GM19463 (cell line): ENCODE results near the gene L3MBTL1.

Experiments
- ATAC-seq: cut with Tn5 transposase; IDR thresholded peaks from one replicate; pipeline ENCODE4 v1.9.1; 2021; ENCODE audit warnings: mild to moderate bottlenecking, moderate library complexity; ENCODE audit not compliant: unreplicated experiment

The L3MBTL1 gene

DNA sequence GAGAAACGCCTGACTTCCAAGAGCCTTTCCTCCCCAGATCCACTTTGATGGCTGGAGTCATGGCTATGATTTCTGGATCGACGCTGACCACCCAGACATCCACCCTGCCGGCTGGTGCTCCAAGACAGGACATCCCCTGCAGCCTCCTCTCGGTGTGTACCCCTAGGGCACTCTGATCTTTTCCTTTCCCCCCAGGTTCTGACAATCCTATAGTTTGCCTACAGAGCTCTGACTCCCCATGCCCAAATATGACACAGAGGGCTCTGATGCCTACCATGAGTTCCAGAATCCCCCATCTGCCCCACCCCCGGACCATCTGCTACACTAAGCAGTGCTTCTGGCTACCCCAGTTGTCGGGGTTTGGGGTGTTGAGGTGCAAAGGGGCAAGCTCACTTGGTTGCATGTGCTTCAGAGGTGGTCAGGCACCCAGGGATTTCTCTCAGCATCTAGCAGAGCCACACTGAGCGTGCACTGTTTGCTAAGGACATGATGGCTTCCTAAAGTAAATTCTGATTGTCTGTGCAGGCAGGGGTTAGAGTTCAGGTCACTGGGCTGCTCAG lies 27.4 kb downstream of the L3MBTL1 start:
- ATAC-seq: no peak

DNA sequence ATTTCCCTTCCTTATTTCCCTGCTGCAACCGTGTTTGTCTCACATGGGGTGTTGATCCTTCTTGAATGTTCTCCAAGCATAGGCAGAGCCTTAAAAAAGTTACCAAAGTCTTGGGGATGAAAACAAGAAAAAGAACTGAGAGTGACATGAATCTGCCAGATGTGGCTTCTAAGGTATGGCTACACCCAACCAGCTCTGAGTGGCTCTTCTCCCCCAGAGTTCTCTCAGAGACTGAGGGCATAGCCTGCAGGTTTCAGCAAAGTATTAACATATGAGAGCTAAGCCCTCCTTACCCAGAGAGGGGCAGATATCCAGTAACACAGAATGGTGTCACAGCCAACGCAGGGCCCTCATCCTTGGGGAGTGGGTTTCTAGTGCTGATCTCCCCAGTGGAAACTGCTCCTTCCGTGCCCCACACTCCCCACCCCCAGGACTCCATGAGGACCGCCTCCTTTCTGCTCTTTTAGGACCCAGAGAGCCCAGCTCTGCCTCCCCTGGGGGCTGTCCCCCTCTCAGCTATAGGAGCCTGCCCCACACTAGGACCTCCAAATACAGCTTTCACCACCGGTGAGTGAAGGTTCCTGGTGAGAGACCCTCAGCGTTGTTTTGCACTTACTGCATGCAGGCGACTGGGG lies 28.0 kb downstream of the L3MBTL1 start:
- no peak for ATAC-seq

DNA sequence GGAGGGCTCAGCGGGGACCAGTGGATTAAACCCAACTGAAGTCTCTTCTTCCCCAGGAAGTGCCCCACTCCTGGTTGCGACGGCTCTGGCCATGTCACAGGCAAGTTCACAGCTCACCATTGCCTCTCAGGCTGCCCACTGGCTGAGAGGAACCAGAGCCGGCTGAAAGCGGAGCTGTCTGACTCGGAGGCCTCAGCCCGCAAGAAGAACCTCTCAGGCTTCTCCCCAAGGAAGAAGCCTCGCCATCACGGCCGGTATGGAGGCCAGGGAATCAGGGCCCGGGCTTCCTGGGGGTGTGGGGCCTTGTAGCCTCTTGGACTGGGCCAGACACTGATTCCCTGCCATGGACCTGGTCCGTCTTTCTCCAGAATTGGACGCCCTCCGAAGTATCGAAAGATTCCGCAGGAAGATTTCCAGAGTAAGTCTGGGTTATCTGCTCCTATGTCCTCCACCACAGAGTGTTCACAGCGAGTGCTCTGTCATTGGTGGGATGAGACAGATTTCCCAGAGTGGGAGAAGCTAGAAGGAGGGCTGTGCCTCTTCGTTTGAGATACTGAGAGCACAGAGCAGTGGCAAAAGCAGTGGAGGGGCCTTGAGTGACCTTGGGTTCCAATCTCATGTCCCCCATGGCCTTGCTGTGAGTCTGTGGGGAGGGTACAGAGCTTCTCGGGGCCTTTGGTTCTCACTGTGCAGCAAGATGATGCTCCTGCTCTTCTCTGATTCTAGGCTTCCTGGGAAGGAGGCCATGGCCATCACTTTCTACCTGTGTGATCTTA lies 28.7 kb downstream of the L3MBTL1 start:
- ATAC-seq: no peak

DNA sequence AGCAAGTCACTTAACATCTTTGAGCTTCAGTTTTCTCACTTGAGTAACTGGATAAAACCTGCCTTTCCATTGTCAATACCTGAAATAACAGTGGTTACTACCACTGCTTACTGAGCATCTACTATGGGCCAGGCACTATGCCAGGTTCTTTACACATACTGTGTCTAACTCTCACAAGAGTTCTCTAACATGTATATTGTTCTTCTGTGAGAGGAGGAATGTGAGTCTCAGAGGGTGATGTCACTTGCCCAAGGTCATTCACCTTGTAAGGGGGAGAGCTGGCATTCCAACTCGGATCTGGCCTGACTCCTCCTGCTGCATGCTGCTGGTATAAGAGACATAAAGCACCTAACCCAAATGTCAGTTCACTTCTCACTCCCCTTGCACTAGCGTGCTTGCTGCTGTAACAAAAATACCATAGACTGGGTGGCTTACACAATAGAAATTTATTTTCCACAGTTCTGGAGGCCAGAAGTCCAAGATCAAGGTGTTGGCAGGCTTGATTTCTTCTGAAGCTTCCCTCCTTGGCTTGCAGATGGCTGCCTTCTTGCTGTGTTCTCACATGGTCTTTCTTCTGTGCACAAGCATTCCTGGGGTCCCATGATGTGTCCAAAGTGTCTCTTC lies 29.4 kb downstream of the L3MBTL1 start:
- no peak for ATAC-seq

DNA sequence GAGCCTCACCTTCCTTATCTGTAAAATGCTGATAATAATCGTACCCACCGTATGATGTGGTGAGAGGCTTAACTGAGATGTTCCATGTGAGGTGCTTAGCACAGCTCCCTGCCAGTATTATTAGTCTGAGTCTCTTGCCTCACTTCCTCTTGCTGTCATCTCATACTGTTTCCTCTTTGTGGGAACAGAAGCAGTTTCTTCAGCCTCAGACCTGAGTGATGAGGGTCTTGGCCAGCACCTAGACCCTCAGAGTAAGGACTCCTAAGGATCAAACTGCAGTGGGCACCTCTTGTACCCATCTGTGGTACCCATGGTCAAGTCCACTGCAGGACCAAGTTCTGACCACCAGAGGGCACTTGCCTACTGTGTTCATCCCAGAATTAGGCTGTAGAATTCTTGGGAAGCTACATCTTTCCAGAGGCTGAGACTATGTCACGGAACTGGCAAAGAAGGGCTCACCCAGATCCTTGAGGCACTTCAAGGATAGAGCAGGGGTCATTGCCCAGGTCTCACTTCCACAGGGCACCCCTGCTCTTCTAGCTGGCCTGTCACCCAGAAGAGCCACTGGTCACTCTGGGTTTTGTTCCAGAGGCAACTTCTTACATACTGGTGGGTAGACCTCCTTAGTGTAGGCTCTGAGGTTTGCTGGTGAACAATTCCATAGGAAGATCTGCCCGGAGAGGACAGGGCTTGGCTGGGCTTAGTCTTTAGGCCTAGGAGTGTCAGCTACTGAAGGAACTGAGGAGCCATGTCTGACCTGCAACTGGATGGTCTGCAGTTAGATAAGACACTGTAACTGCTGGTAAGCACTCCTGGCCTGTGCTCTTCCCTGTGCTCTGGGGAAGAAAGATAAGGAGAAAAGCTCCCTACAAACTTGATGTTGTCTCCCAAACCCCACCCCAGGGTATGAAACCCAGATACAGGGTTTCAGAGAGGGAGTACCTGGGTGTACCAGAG lies 30.7 kb downstream of the L3MBTL1 start:
- no peak for ATAC-seq

DNA sequence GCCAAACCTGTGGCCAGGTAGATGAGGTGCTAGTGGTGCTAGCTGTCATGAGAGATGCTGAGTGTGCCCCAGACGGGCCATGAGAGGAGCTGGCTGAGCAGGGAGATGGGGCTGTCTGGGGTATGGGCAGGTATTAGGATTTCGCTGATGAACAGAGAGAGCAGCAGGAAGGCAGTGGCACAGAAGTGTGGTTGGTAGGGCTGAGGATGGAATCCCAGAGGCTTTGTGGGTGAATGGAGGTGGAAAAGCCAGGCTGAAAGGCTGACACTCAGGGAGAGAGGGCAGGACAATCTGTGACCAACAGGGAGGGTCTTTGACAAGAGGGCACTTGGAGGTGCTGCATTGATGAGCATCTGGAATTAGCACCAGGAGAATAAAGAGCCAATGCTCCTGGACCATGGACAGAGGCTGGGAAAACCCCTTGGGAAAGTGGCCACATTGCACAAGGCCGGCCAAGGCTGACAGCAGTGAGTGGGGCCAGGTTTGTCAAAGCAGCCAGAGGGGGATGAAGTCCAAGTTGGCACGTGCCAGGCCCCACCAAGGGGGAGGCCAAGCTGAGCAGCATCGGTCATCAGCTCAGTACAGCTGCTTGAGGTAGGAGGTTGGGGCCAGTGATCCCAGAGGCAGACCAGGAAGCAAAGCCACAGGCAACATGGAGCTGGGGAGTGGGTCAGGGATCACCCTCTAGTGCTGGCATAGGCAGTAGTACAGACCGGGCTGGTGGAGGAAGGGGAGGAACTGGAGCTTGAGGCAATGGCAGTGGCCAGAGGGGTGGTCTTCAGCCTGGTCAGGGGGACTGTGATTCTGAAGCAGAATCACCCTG lies 31.6 kb downstream of the L3MBTL1 start:
- no peak for ATAC-seq

DNA sequence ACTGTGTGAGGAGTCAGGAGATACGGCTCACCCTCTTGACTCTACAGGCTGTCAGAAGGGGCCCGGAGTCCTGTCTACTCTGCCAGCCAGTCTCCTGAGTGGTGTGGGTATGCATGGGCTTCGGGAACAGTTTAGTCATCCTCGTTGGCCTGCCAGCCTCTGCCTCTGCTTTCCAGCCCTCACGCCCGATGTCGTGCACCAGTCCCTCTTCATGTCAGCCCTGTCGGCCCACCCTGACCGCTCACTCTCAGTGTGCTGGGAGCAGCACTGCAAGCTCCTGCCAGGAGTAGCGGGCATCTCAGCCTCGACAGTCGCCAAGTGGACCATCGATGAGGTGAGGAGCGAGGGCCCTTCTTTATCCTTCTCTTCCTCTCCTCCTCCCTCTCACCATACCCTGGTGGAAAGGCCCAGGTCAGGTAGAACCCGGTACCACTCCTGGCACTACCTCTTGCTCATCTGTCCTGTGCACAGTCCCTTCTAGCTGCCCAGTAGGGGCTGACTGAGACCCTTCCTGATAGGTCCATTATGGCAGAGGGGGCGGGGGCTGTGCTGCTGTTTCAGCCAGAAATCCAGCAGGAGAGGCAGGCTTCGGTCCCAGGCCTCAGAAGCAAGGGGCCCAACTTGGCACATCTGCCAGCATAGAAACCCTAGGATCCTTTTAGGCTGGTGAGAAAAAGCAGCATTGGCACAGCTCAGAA lies 32.6 kb downstream of the L3MBTL1 start:
- ATAC-seq: no peak

DNA sequence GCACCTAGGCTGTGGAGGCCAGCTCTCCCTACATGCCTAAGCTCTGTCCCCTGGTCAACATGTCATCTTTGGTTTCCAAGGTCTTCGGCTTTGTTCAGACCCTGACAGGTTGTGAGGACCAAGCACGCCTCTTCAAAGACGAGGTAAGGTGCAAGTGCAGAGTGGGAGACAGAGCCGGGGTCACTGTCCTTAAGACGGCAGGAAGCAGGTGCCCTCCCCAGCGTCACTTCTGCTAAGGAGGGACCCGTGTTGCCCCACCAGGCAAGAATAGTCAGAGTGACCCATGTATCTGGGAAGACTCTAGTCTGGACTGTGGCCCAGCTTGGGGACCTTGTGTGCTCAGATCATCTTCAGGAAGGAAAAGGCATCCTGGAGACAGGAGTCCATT lies 33.2 kb downstream of the L3MBTL1 start:
- ATAC-seq: no peak

DNA sequence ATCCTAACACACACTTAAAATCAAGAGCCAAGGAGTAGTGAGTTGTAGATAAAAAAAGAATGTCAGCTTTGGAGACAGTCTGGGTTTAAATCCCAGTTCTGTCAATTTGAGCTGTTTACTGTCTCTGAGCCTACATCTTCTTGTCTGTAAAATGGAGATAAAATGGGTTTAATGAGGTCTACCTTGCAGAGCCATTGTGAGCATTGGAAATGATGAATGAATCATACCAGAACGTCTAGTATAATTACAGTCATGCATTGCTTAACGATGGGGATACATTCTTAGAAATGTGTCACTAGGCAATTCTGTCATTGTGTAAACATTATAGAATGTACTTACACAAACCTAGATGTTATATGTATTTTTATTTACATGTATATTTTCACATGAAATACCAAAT lies 33.7 kb downstream of the L3MBTL1 start:
- ATAC-seq: no peak

DNA sequence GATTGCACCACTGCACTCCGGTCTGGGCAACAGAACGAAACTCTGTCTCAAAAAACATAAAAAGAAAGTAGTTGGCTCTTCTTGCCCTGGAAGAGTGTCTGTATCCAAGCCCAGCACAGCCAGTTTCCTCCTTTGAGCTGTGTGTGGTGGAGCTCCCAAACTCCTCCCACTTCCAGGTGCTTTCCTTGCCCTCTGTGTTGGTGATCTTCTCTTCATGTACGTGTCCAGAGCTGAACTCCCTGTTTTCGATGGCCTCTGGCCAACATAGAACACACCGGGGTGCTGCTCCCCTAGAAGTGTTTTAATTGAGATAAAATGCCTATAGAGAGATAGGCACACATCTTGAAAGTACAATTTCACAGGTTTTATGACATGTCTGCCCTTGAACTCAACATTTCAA lies 34.7 kb downstream of the L3MBTL1 start:
- ATAC-seq: no peak

DNA sequence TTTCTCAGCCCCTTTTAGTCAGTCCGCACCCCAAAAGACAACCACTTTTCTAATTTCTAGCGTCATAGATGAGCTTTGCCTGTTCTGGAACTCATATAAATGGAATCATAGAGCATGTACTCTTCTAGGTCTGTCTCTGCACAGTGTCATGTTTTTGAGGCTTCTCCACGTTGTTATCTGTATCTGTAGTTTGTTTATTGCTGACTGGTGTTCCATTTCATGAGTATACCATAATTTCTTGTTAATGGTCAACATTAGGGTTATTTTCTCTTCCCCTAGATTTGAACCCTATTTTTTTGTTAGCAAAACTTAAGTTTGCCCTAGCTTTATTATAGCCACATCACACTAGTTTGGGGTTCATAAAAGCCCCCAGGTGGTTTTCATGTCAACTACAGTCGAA lies 35.2 kb downstream of the L3MBTL1 start:
- no peak for ATAC-seq

DNA sequence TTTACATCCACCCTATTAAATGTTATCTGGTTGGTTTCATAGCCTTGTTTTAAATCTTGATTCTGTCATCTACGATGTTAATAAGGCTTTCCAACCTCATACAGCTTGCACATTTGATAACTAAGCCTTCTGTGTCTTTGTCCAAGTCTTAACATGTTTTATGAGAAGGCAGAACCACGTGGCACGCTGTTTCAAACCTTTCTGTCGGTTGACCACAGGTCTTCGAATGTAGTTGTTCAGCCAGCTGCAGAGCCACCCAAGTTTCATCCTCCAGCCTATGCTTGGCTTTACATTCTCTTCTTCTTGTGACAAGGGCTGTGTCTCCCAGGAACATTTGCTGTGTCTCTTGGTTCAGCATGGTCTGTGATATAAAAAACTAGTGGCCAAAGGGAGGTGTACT lies 35.6 kb downstream of the L3MBTL1 start:
- ATAC-seq: no peak

DNA sequence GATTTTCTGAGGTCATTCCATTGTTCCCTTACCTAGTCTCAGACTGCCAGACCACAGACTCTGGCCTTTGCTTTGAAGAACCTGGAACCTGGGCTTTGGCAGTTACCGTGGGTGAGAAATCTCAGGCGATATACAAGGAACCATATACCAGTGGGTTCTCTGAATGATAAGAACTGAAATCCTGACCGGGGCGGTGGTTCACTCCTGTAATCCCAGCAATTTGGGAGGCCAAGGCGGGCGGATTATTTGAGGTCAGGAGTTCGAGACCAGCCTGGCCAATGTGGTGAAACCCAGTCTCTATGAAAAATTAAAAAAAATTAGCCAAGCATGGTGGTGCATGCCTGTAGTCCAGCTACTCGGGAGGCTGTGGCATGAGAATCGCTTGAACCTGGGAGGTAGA lies 37.0 kb downstream of the L3MBTL1 start:
- ATAC-seq: no peak

DNA sequence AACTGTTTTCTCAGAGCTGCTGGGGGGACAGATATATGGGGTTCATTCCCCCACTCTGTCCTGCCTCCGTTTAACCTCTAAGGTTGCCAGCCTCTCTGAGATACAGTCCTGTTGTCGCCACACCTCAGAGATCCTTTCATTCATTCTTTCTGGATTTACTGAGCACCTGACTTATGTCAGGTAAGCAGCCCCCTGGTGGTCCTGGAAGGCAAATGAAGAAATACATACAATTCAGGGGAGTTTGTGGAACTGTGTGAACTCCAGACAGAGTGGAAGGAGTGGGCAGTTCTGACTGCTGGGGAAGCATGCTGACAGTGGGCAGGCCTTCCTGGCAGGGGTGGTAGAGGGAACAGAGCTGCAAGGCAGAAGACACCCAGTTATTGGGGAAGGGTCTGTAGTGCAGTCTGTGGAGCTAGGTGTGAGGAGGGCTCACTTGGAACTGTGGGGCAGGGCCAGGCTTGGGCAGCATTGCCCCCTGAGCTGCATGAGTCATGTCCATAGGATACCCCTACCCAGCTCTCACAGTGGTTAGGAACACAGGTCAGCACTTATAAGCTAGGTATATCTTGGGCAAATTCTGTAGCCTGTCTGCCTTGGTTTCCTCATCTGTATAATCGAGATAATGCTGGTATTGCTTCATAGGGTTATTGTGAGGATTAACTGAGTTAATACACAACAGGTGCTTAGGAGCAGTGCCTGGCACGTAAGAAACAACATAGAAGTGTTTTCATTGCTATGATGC lies 38.5 kb downstream of the L3MBTL1 start:
- ATAC-seq: no peak

DNA sequence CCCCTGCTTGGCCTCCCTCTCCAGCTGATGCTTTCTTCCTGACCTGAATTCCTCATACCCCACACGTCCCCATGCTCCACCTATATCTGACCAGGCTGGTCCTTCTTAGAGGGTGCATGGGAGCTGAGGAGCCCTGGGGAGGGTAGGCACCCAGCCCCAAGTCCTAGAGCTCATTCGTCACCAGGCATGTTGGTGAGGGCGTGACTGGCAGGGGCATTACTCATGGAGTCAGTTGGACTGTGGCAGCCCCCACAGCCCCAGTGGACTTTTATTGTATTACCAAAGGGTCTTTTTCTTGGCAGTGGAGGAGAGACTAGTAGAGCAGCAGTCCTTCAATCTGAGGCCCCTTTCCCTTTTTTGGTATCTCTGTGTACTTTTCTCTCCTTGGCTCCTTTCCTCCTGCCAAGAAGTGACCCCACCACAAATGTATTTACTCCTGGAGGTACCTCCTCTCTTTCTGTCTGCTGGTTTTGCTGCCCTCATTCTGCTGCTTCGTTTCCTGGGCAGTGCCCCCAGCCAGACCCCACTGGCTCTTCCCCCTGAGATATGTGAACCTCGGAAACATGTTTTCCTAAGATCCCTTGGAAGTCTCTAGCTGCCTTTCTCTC lies 40.9 kb downstream of the L3MBTL1 start:
- ATAC-seq: no peak

DNA sequence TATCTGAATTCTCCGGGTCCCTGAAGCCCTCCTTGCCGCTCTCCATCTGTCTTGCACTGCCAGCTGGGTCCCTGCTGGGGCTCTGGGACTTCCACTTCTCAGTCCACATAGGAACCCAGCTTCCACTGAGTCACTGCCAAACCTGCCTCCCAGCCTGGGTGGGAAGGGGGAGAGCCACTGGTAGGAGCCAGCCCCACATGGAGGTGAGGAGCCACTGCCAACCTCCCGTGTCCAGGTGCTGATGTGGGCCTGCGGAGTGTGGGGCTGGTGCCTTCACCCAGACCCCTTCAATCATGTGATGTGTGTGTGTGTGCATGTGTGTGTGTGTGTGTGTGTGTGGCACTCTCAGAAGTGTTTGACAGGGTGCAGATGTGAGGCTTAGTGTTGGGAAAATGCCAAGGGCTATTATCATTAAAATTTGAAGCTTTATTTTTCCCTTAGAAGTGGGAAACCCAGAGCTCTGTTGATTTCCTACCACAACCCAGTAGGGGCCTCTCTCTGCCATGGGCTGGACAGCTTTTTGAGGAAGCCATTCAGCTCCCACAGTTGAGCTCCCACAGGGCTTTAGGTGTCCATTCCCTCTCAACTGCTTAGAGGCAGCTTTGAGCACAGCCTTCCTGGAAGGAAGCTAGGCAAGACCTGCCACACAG lies 42.0 kb downstream of the L3MBTL1 start:
- ATAC-seq: no peak

DNA sequence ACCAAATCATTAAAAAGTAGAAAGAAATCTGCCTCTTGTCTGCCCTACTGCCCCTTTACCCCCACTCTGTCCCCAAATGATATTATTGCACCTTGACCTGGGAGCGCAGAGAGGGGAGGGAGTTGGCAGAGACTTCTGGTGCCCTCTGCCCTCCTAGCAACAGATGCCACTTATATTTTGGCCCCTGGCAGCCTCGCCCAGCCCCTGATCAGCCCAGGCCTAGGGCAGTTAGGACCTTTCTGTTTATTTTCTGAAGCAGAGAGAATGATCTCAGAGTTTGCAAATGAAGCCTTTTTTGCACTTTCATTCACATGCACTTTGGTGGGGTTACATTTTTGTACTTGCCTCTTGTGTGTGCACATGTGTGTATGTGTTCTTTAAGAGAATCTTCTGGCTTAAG lies 43.0 kb downstream of the L3MBTL1 start:
- no peak for ATAC-seq

DNA sequence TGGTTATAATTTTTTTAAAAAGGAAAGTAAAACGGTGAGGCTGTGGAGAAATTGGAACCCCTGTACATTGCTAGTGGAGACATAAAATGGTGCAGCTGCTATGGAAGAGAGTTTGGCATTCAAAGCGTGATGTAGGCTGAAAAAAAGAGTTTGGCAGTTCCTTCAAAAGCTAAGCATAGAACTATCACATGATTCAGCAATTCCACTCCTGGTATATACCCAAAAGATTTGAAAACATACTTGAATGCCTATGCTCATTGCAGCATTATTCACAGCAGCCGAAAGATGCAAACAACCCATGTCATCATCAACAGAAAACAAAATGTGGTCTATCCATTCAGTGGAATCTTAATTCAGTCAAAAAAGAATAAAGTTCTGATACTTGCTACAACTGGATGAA lies 46.9 kb downstream of the L3MBTL1 start:
- no peak for ATAC-seq
